Left renal cortex interstitium (tissue), 4 donors: ENCODE data around the gene CPTP. TPM values are rescaled to one million over a fixed set of nuclear protein-coding genes. Genes with fewer than 3 reads are reported as not detected.

Experiments used
- DNase-seq, 4 donors: peaks; one replicate each; pipeline ENCODE4 v3.0.0-alpha.2; 2013; ENCODE audit warnings: low read depth in 4 of 4, low spot score in 2 of 4, missing footprints in 1 of 4
- polyA plus RNA-seq, 4 donors: library from polyadenylated mRNA; unstranded; fragments of 120-200 nt; gene quantifications; one replicate each; pipeline ENCODE4 v1.2.1, GENCODE V29; 2013; ENCODE audit not compliant: insufficient read length in 4 of 4

The CPTP gene
- polyA plus RNA-seq, 4 donors: 12.4 to 21.1 (median 17.3) TPM

DNA sequence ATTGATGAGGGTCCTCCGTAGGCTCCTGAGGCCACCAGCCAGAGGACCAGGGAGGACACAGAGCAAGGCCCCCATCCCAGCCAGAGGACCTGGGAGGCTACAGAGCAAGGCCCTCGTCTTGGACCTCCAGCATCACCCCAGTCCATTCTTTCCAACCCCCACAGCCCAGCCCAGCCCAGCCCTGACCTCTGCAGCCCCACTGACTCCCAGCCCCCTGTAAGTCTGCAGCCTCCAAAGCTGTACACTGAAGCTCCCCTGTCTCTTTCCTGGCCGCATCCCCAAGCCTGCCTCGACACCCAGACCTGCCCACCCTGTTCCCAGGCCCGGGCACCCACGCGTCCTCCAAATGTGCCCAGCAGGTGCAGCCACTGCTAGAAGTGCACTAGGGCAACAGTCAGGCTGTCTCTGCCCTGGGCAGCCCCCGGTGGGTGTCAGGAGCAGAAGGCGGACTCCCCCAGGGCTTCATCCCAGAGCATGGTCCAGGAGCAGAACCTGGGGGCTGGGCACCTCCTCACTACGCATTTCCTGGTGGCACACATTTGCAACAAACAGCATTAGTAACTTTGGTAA lies 22.5 kb downstream of the CPTP start:
- no peak for DNase-seq

DNA sequence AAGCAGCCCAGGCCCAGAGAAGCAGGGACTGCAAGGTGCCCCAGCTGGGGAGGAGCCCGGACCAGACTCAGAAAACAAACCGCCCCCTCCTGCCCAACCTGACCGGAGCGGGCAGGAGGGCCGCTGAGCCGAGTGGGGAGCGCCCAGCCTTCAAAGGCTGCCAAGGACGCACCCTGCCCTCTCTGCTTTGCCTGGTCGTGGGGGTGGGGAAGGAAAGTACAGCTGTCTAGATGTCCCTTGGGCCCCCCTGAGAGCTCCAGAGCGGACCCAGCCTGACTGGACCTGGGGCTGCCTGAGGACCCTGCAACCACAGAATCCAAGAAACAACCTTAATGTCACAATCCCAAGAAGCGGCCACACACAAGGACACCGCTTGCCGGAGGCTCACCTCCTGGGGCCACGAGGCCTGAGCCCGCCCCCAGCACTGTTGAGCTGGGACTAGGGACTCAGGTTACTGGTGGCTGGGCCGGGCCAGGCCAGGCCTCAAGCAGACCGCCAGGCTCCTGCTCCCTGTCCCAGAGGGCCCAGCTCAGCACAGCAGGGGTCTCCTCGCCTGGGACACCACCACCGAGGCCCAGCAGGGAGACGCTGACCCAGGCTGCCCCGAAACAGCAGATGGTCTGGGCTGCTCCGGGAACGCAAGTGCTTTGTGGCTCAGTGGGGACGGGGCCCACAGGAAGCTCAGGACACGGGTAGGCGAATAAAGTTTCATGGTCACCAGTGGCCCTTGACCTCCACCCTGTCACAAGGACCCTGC lies 23.2 kb downstream of the CPTP start:
- DNase-seq: no peak

- no peak for DNase-seq
Observed at GRCh38 chr1:1348420-1349255, 24.0 kb downstream of the CPTP start.

GRCh38 chr1:1349256-1350012 lies 24.8 kb downstream of the CPTP start, which contains the start of gene DVL1:
TSS of gene DVL1 (minus strand) at chr1:1349418. CDS start at chr1:1349065, 353 bp downstream.
- DNase-seq: no peak

- no peak for DNase-seq
Observed at GRCh38 chr1:1351511-1352427, 27.2 kb downstream of the CPTP start.

- no peak for DNase-seq
Observed at GRCh38 chr1:1352786-1353388, 28.3 kb downstream of the CPTP start.

DNA sequence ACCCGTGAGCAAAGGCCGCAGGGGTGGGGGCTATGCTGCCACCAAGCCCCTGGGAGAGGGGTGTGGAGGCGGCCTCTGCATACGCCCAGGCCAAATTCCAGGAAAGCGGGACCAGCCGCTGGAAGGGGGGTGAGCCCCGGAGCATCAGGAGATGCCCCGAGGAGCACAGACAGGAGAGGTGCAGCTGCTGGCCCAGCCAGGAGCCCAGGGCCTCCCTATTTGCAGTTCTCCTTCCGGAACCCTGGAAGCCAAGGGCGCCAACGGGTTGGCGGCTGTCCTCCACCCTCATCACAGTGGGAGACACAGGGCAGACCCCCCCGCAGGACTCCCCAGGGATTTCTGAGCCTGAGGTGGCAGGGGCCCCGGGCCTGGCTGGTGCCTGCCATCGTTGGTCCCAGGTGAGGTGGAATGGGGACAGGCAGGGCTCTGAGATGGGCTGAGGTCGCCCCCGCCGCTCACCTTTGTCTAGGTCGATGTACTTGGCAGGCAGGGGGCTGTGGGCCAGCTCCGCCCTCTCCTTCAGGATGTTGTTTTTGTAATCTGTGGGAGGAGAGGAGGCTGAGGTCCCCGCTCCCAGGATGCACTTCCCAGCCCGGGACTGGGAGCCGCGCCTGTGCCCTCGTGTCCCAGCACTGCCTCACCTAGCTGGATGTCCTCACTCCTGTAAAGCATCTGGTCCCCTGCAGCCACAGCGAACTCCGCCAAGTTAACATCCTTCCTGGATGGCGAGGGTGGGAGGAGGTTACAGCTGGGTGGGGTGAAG lies 29.0 kb downstream of the CPTP start:
- no peak for DNase-seq

DNA sequence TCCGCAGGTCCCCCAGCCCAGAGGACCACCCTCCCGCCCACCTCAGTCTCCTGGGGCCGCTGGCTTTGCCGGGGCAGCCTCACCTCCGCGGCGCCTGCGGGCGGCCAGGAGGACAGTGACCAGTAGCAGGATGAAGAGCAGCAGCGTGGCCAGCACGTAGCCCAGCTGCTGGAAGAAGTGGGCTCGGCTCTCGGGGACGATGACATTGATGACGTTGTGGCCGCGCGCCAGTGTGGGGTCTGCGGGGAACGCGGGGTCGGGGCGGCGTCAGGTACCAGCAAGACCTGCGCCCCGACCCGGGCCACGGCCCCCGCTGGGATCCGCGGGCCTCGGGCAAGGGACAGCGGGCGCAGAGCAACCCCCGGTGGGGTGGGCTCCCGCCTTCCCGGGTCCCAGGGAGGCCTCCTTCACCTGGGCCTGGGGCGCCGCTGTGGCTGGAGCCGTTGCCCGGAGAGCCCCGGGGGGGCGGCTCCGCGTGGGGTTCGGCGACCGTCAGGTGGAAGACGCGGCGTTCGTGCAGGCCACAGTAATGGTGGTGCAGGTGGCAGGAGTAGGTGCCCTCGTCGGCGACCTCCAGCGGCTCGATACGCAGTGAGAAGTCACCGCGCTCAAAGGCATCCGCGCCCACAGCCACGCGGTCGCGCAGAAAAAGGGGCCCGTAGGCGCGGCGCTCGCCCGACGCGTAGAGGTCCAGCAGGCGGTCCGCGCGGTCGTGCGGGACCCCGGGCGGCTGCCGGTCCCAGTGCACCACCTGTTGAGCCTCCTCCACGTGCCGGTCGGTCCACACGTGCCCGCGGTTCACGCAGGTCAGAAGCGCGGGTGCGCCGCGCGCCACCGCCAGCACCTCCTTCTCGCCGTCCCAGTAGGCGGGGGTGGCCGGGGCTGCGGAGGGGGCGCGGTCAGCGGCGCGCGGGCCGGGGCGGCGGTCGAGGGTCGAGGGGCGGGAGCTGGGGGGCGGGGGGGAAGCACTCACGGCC lies 30.0 kb downstream of the CPTP start:
- no peak for DNase-seq

DNA sequence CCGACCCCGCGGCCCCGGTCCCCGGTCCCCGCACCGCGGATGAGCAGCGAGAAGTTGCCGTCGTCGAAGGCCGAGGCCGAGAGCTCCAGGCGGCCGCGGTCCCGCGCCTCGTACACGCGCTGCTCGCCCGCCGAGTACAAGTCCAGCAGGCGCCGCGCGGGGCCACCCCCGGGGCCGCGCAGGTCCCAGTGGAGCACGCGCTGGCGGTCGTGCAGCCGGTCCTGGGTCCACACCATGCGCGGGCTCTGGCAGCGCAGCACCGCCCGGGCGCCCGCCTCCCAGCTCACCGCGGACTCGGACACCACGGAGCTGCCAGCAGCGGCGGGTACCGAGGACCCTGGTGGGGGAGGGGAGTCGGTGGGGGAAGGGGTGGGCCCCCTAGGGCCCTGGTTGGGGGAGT lies 30.8 kb downstream of the CPTP start:
- no peak for DNase-seq

DNA sequence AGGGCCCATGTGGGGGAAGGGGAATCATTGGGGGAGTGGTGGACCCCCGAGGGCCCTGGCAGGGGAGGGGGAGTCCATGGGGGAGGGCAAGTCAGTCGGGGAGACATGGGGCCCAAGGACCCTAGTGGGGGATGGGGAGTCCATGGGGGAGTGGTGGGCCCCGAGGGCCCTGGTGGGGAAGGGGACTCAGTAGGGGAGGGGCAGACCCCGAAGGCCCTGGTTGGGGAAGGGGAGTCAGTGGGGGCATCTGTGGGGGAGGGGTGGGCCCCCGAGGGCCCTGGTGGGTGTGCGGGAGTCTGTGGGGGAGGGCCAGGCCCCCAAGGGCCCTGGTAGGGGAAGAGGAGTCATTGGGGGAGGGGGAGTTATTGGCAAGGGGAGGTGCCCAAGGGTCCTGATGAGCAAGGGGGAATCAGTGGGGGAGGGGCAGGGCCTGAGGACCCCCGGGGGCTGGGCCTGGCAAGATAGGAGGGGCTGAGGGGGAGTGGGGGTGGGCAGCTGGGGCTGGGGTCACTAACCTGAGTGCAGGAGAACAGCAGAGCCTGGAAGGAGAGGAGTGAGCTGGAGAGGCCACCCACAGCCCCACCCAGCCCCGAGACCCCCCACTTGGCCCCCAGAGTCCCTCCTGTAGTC lies 31.7 kb downstream of the CPTP start:
- no peak for DNase-seq

DNA sequence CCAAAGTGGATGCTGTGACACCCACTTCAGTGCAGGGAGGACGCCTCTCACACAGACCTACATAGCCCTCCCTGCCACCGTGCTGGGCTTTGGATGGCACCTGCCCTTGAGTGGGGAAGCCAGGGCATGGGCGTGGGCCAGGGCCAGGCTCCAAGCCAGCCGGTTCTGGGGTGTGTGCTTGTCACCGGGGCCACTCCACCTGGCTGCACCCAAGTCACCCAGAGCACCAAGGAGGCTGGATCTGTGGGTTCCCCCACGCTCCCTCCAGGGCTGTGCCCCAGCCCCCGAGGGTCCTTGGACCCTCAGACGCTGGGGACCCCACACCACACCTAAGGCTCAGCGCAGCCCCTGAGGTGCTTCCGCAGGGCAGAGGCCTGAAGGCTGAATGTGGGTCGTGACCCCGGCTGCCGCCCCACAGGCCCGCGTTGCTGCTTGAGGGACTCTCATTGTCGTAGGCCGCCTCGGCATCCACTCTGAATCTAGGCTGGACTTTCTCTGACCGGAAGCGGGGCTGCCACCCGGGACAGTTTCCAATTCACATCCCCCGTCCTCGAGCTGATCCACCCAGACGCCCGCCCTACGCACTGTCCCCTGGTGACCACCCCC lies 32.3 kb downstream of the CPTP start:
- no peak for DNase-seq

DNA sequence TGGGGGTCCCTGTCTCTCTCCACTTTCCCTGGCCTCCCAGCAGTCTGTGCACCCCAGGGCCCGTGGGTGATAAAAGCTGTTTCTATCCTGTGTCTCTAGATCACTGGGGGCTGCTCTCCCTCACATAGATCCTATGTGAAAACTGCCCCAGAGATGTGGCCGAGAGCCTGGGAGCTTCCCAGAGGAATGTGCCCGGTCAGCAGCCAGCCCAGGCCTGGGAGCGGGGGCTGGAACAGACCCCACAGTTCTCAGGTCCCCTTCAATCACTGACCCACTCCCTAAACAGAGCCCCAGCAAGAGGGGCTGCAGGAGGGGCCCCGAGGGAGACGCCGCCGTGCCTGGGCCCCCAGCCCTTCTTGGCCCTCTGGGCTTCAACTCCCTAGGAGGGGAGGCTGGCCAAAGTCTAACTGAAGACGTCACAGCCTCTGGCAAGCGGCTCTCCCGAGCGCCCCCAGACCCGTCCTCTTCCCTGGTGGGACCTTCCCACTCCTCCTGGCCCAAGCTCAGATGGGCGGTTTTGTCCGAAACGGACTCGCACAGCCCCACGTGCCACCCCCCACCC lies 33.4 kb downstream of the CPTP start:
- no peak for DNase-seq

DNA sequence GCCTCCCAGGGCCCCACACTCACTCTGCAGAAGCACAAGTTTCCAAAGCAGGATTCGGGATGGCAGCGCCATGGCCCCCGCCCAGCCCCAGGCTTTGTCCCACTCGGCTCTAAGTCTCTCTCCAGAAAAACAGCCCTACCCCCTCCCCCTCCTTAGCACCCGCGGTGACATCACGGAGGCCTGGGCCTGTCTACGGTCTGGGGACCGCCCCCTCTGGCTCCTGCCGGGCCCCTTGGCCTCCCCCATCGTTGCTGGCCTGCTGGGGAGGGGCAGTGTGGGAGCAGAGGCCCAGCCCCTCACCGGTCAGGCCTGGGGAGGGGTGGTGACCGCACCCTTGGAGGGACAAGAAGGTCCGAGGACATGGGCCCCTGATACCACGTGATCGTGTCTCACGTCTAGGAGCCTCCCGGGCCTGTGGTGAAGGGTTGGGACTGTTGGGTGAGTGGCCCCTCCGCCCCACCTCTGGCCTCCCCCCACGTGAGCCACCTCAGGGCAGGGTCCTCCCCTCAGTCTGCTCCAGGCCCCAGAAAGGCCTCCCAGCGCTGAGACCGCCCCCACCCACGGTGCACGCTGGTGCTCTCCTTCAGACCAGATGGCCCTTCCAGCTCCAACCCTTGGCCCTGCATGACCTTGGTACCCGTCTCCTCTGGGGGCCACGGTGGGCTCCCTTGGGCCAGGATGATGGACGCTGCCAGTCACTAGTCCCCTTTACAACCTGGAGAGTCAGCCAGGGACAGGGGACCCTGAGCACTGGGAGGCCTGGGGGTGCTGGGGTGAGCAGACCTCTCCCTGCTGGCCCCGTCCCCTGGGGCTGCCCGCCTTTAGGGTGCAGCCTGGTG lies 34.0 kb downstream of the CPTP start, which contains the start of gene MXRA8:
MXRA8 (minus strand) TSS at position 123 of the 839 bp plus-strand sequence; CDS start at position 72, 51 bp downstream.
- DNase-seq: no peak

GRCh38 chr1:1359308-1359663 lies 34.7 kb downstream of the CPTP start:
- no peak for DNase-seq
